Transverse colon (tissue), 4 donors: ENCODE measurements around the gene SDHB.

ENCODE experiments used
- CTCF ChIP-seq, 5 experiments: fragments of 200-600 bp in 3 of 5; fragments of 450-650 bp in 2 of 5; sonication (generic) in 3 of 5; IDR thresholded peaks; 1 replicate in 2 of 5; 2 replicates in 3 of 5; pipeline ENCODE4 v1.5.1; 2016 to 2017; ENCODE audit warnings: antibody characterized with exemption in 5 of 5, inconsistent platforms in 3 of 5, mild to moderate bottlenecking in 2 of 5, moderate library complexity in 1 of 5
- POLR2AphosphoS5 ChIP-seq, 3 donors: sonication (generic); formaldehyde crosslinking; IDR thresholded peaks; one replicate each; pipeline ENCODE4 v1.6.1; 2016; ENCODE audit warnings: antibody characterized with exemption in 3 of 3

- TF ChIP-seq CTCF (IDR thresholded peaks at IDR 0.05) (peak; percentile 8 to 44 (median 22)), POLR2AphosphoS5 (IDR thresholded peaks at IDR 0.05) (no peak)
Measured at GRCh38 chr1:17075470-17076255, 21.8 kb upstream of the SDHB start.
